ENCODE measurements around the gene WDR74.
"Not testable (repeated sequence)": the region's sequence is repeated elsewhere in the genome, so short reads cannot be mapped to it uniquely, and the experiment has no call there.

The WDR74 gene

GRCh38 chr11:62859281-62859703, 19.9 kb upstream of the WDR74 start:
- not testable (repeated sequence) for DNase-seq

GRCh38 chr11:62858201-62858600, 18.8 kb upstream of the WDR74 start:
- DNase-seq, result no peak

GRCh38 chr11:62857541-62857982, 18.2 kb upstream of the WDR74 start:
- no peak for DNase-seq

- no peak for DNase-seq
Measured at GRCh38 chr11:62856333-62856895, 17.0 kb upstream of the WDR74 start.

- DNase-seq, result peak; percentile 99
Measured at GRCh38 chr11:62855571-62856332, 16.4 kb upstream of the WDR74 start.

GRCh38 chr11:62854825-62855570, 15.6 kb upstream of the WDR74 start:
- DNase-seq, result no peak

GRCh38 chr11:62854013-62854824, 14.8 kb upstream of the WDR74 start:
- DNase-seq, result no peak

GRCh38 chr11:62853279-62853965, 14.0 kb upstream of the WDR74 start:
- no peak for DNase-seq

- no peak for DNase-seq
Measured at GRCh38 chr11:62852523-62853188, 13.3 kb upstream of the WDR74 start.

GRCh38 chr11:62851807-62852522, 12.6 kb upstream of the WDR74 start:
- no peak for DNase-seq

GRCh38 chr11:62850911-62851806, 11.8 kb upstream of the WDR74 start:
- DNase-seq, result peak; percentile 71

- no peak for DNase-seq
Measured at GRCh38 chr11:62847767-62848314, 8.5 kb upstream of the WDR74 start.

- DNase-seq, result no peak
Measured at GRCh38 chr11:62846177-62846576, 6.8 kb upstream of the WDR74 start.

- DNase-seq, result no peak
Measured at GRCh38 chr11:62844154-62844553, 4.8 kb upstream of the WDR74 start.

- no peak for DNase-seq
Measured at GRCh38 chr11:62843466-62843865, 4.1 kb upstream of the WDR74 start.

- not testable (repeated sequence) for DNase-seq
Measured at GRCh38 chr11:62842891-62843290, 3.5 kb upstream of the WDR74 start.

GRCh38 chr11:62842171-62842741, 2.9 kb upstream of the WDR74 start:
- DNase-seq, result peak; percentile 75

GRCh38 chr11:62841361-62842170, 2.2 kb upstream of the WDR74 start:
- peak; percentile 85 for DNase-seq
